CD4-positive, alpha-beta T cell (primary cell): Measurements from ENCODE around the gene LIPM. TPM values are rescaled to one million over a fixed set of nuclear protein-coding genes. Genes with fewer than 3 reads are reported as not detected.

Source experiments
- ATAC-seq: fragments of 200-7000 bp; cut with Tn5 transposase; one replicate; pipeline ENCODE4 v1.10.0; 2022; ENCODE audit warnings: mild to moderate bottlenecking; ENCODE audit not compliant: poor library complexity
- CTCF ChIA-PET: fragments of 350-600 bp; sonication (Branson Sonifier 250); formaldehyde crosslinking; loops from one replicate; lab custom pipeline; 2021; ENCODE audit warnings: antibody characterized with exemption, inconsistent platforms; lab: Charles Lee
- POLR2A ChIA-PET: fragments of 350-600 bp; sonication (Branson Sonifier 250); formaldehyde crosslinking; loops from one replicate; lab custom pipeline; 2021; ENCODE audit warnings: antibody characterized with exemption, inconsistent platforms; lab: Charles Lee
- DNase-seq, 14 experiments: peaks; one replicate each; pipeline ENCODE4 v3.0.0-alpha.2; 2013 to 2020; ENCODE audit warnings: mixed read lengths in 2 of 14
- H3K27ac ChIP-seq, 2 donors: one replicate each; pipeline versions ENCODE4 v1.5.1 to v1.7.0; 2013; ENCODE audit warnings: low read length in 2 of 2, low read depth in 1 of 2, mild to moderate bottlenecking in 1 of 2
- H3K27me3 ChIP-seq, 2 experiments: 1 replicate in 1 of 2; 2 replicates in 1 of 2; pipeline versions ENCODE4 v1.6.1 to v1.7.0; 2013; ENCODE audit warnings: low read length in 2 of 2, control low read depth in 1 of 2, mild to moderate bottlenecking in 1 of 2, moderate library complexity in 1 of 2; ENCODE audit not compliant: insufficient read depth in 2 of 2, control insufficient read depth in 1 of 2
- H3K36me3 ChIP-seq: one replicate; pipeline ENCODE4 v1.6.1; 2013; ENCODE audit warnings: low read length, control low read depth; ENCODE audit not compliant: insufficient read depth
- H3K4me1 ChIP-seq: one replicate; pipeline ENCODE4 v1.6.1; 2013; ENCODE audit warnings: low read length, control low read depth; ENCODE audit not compliant: insufficient read depth
- H3K4me3 ChIP-seq: one replicate; pipeline ENCODE4 v1.5.1; 2013; ENCODE audit warnings: mild to moderate bottlenecking, low read length, moderate library complexity
- H3K9me3 ChIP-seq, 2 experiments: 1 replicate in 1 of 2; 2 replicates in 1 of 2; pipeline versions ENCODE4 v1.6.1 to v1.7.0; 2013; ENCODE audit warnings: low read length in 2 of 2, mild to moderate bottlenecking in 2 of 2, control low read depth in 1 of 2, moderate library complexity in 1 of 2; ENCODE audit not compliant: control insufficient read depth in 1 of 2, insufficient read depth in 1 of 2
- H3K27ac Mint-ChIP-seq: one replicate; pipeline ENCODE4 v1.8.0; 2020; ENCODE audit warnings: mixed read lengths
- H3K27me3 Mint-ChIP-seq: one replicate; pipeline ENCODE4 v1.8.0; 2021; ENCODE audit warnings: mixed read lengths
- H3K36me3 Mint-ChIP-seq: one replicate; pipeline ENCODE4 v1.8.0; 2021; ENCODE audit warnings: low read depth, mixed read lengths
- H3K4me1 Mint-ChIP-seq: one replicate; pipeline ENCODE4 v1.8.0; 2021; ENCODE audit warnings: low read depth, mixed read lengths
- H3K4me3 Mint-ChIP-seq: one replicate; pipeline ENCODE4 v1.8.0; 2020; ENCODE audit warnings: mild to moderate bottlenecking, mixed read lengths
- H3K9me3 Mint-ChIP-seq: one replicate; pipeline ENCODE4 v1.8.0; 2020; ENCODE audit warnings: mixed read lengths
- CTCF ChIP-seq: fragments of 200-600 bp; IDR thresholded peaks from one replicate; pipeline ENCODE4 v1.8.0; 2022; ENCODE audit warnings: antibody characterized with exemption, mild to moderate bottlenecking
- intact Hi-C, 2 experiments: fragments of 100-400 bp; cut with DNase I in 1 of 2; cut with micrococcal nuclease in 1 of 2; formaldehyde crosslinking; loops; one replicate each; pipeline versions ENCODE4 v1.15.1 to v1.9.0; 2023 to 2025; cut with DNase I, micrococcal nuclease
- total RNA-seq, 174 experiments: library from RNA in 2 of 174; stranded (reverse) in 2 of 174; gene quantifications; one replicate each; pipeline ENCODE4 v1.2.3 and lab custom pipeline; 2021 to 2026

The LIPM gene
- total RNA-seq, 2 experiments from 2014 or later, result not detected

GRCh38 chr10:88769384-88769783 is 33.1 kb upstream of the LIPM start:
- Histone ChIP-seq H3K36me3 (no peaks in the 10 kb centered on the region), H3K4me3 (no peak overlapping the region), H3K27me3 (no peaks in the 10 kb centered on the region), H3K9me3 (no peaks in the 10 kb centered on the region), H3K4me1 (no peaks in the 10 kb centered on the region), H3K27ac (no peak overlapping the region)
- TF ChIP-seq CTCF, result no peak
- ChIA-PET POLR2A (no interaction called here), CTCF (no interaction called here)
- Mint-ChIP-seq H3K9me3 (peaks cover 5% of the 10 kb centered on the region), H3K36me3 (no peaks in the 10 kb centered on the region), H3K27me3 (no peaks in the 10 kb centered on the region), H3K4me3 (no peak overlapping the region), H3K4me1 (no peaks in the 10 kb centered on the region), H3K27ac (no peak overlapping the region)
- no peak for ATAC-seq
- intact Hi-C loops, result no loop called here
- DNase-seq, result no peak

GRCh38 chr10:88781206-88781605 is 21.3 kb upstream of the LIPM start:
- intact Hi-C loops, result no loop called here
- POLR2A ChIA-PET, result no interaction called here
- Mint-ChIP-seq H3K36me3 (no peaks in the 10 kb centered on the region), H3K4me1 (no peaks in the 10 kb centered on the region), H3K9me3 (no peaks in the 10 kb centered on the region), H3K4me3 (no peak overlapping the region), H3K27ac (no peak overlapping the region), H3K27me3 (no peaks in the 10 kb centered on the region)
- Histone ChIP-seq H3K4me1 (no peaks in the 10 kb centered on the region), H3K4me3 (no peak overlapping the region), H3K36me3 (no peaks in the 10 kb centered on the region), H3K27ac (no peak overlapping the region), H3K9me3 (no peaks in the 10 kb centered on the region), H3K27me3 (no peaks in the 10 kb centered on the region)
- DNase-seq (no peak), ATAC-seq (no peak)
- CTCF ChIA-PET, result no interaction called here
- no peak for TF ChIP-seq CTCF

GRCh38 chr10:88782222-88782621 is 20.3 kb upstream of the LIPM start:
- Mint-ChIP-seq H3K4me1 (no peaks in the 10 kb centered on the region), H3K27me3 (no peaks in the 10 kb centered on the region), H3K27ac (no peak overlapping the region), H3K4me3 (no peak overlapping the region), H3K36me3 (no peaks in the 10 kb centered on the region), H3K9me3 (no peaks in the 10 kb centered on the region)
- H3K27me3 ChIP-seq, result no peaks in the 10 kb centered on the region
- ATAC-seq, result no peak
- intact Hi-C loops, result no loop called here
- no peak overlapping the region for H3K4me3 ChIP-seq
- CTCF ChIA-PET, result no interaction called here
- no peaks in the 10 kb centered on the region for H3K9me3 ChIP-seq
- no peaks in the 10 kb centered on the region for H3K36me3 ChIP-seq
- no peak for TF ChIP-seq CTCF
- H3K27ac ChIP-seq, result no peak overlapping the region
- POLR2A ChIA-PET, result no interaction called here
- no peaks in the 10 kb centered on the region for H3K4me1 ChIP-seq
- no peak for DNase-seq
